ENCODE measurements around the gene CTCF.
A peak's percentile ranks its signal among the peaks of the same experiment; 100 is the strongest.
"Not testable (repeated sequence)": the region's sequence is repeated elsewhere in the genome, so short reads cannot be mapped to it uniquely, and the experiment has no call there.

CTCF gene

GRCh38 chr16:67562526-67562917 is at the start of gene CTCF:
CTCF (plus strand) TSS chr16:67562526; CDS start chr16:67610833, 48,307 bp downstream.
- peak; percentile 84 for DNase-seq

- not testable (repeated sequence) for DNase-seq
These were observed 48.4 kb upstream of the CTCF start for GRCh38 chr16:67513892-67514291.

- DNase-seq, result peak; percentile 80
These were observed 47.9 kb upstream of the CTCF start for GRCh38 chr16:67514382-67514828.

- DNase-seq, result no peak
These were observed 45.8 kb upstream of the CTCF start for GRCh38 chr16:67516296-67517154.

- DNase-seq, result no peak
These were observed 45.2 kb upstream of the CTCF start for GRCh38 chr16:67517155-67517445.

GRCh38 chr16:67517661-67518423 is 44.5 kb upstream of the CTCF start:
- DNase-seq, result no peak

GRCh38 chr16:67518676-67519075 is 43.6 kb upstream of the CTCF start:
- no peak for DNase-seq

- DNase-seq, result no peak
These were observed 43.1 kb upstream of the CTCF start for GRCh38 chr16:67519242-67519641.

- DNase-seq, result peak; percentile 97
These were observed 41.1 kb upstream of the CTCF start for GRCh38 chr16:67521095-67521804.

GRCh38 chr16:67525176-67525860 is 37.0 kb upstream of the CTCF start:
- DNase-seq, result no peak

- DNase-seq, result no peak
These were observed 36.1 kb upstream of the CTCF start for GRCh38 chr16:67526149-67526791.

- peak; percentile 59 for DNase-seq
These were observed 34.0 kb upstream of the CTCF start, which contains the start of gene RIPOR1 for GRCh38 chr16:67528222-67528869. RIPOR1 (plus strand) TSS chr16:67528829; CDS start chr16:67538447, 9,618 bp downstream.

- peak; percentile 37 for DNase-seq
These were observed 33.3 kb upstream of the CTCF start for GRCh38 chr16:67528870-67529581.

- no peak for DNase-seq
These were observed 32.7 kb upstream of the CTCF start for GRCh38 chr16:67529582-67530012.

GRCh38 chr16:67530013-67530939 is 32.0 kb upstream of the CTCF start:
- DNase-seq, result no peak

- DNase-seq, result no peak
These were observed 31.1 kb upstream of the CTCF start for GRCh38 chr16:67531247-67531646.

GRCh38 chr16:67533024-67533560 is 29.2 kb upstream of the CTCF start:
- no peak for DNase-seq

GRCh38 chr16:67533987-67534386 is 28.3 kb upstream of the CTCF start:
- not testable (repeated sequence) for DNase-seq

- DNase-seq, result no peak
These were observed 27.9 kb upstream of the CTCF start for GRCh38 chr16:67534431-67534830.
